Dermis microvascular lymphatic vessel endothelial cell (primary cell): Measurements from ENCODE around the gene MEN1. TPM values are rescaled to one million over a fixed set of nuclear protein-coding genes. Genes with fewer than 3 reads are reported as not detected.
"Not testable (repeated sequence)": the region's sequence is repeated elsewhere in the genome, so short reads cannot be mapped to it uniquely, and the experiment has no call there.

ENCODE experiments used
- DNase-seq, 2 donors: peaks; one replicate each; pipeline versions ENCODE4 v3.0.0 to v3.0.0-alpha.2; 2010; ENCODE audit warnings: low read depth in 2 of 2
- total RNA-seq: library from RNA; depleted of rRNA; stranded (reverse); fragments of >200 nt; gene quantifications from 2 replicates; pipeline ENCODE4 v1.2.1, GENCODE V29; 2014

The MEN1 gene
- total RNA-seq, 1 donor from 2014 or later: 10.8 TPM

DNA sequence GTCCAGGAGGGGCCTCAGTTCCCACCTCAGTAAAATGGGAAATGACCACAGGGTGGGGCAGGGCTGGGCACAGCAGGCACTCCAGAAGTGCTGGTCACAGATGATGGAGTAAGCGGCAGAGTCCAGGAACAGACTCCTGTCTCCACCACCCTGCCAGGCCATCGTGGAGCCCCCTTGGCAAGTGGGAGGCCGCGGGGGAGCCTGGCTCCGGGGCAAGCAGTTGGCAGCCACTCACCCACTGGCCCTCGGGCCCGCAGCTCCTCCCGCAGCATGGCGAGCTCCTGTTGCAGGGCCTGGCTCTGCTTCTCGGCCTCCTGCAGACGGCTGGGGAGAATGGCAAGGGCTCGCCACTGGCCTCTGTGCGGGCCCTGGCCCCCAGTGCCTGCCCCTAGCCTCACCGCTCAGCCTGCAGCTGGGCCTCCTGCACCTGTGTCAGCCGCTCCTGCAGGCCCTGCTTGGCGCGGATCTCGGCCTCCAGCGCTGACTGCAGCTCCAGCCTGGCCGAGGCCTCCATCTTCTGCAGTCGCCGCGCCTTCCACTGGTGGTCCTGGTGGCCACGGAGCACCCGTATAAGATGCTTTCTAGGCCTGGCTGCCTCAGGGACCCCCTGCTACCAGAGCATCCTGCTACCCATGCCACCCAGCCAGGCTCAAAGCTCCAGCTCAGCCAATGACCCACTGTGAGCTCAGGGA, 23.8 kb upstream of the MEN1 start:
- DNase-seq: no peak

GRCh38 chr11:64833509-64833908, 23.2 kb upstream of the MEN1 start:
- no peak for DNase-seq

- DNase-seq: no peak
Observed at GRCh38 chr11:64833198-64833502, 22.8 kb upstream of the MEN1 start.

GRCh38 chr11:64832467-64833197, 22.3 kb upstream of the MEN1 start:
- DNase-seq: no peak

- DNase-seq: no peak
Observed at GRCh38 chr11:64831411-64831891, 21.1 kb upstream of the MEN1 start.

DNA sequence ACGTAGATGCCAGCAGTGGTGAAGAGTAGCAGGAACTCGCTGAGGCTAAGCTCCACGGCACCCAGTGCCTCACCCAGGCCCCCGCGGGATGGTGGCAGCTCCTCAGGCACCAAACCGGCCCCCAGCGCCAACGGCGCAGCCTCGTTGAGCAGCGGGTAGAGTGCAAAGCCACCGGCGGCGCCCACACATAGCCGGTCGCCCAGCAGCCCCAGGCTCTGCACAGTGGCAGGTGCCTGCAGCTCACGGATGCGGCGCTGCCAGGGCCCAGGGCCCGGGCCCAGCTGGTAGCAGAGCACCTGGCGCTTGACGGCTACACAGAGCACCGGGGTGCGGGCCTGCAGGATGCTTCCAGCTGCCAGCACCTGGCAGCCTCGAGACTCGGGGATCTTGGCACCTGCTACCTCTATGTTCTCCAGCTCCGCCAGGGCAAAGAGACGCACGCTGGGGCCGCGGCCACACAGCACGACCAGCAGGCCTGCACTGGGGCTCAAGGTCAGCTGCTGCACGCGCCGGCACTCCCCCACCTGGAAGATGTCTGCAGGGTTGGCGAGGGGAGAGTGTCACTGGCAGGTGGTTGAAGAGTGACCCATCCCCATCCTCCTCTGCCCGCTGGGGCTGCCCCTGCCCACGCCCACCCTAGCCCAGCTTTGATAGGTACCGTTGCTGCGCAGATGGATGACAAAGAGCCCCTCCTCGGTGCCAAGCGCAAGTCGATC, 19.3 kb upstream of the MEN1 start:
- no peak for DNase-seq

- no peak for DNase-seq
Observed at GRCh38 chr11:64827451-64827839, 17.1 kb upstream of the MEN1 start.

GRCh38 chr11:64826578-64827450, 16.5 kb upstream of the MEN1 start:
- no peak for DNase-seq

DNA sequence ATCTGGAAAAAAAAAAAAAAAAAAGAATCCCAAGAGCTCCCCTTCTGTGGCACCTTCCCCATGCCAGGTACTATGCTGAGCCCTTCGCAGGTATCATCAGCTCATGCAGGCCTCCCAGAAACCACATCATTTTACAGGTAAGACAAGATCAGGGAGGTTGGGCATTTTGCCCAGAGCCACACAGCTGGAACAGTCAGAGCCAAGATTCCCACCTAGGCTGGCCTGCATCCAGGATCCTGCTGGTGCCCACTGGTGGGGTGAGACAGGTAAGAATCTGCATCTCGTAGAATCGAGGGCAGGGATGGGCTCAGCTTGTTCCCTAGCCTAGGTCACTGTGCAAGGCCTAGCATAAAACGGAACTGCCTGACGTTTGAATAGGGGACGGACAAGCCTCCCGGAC, 15.7 kb upstream of the MEN1 start:
- DNase-seq: no peak

- DNase-seq: no peak
Observed at GRCh38 chr11:64823568-64824119, 13.3 kb upstream of the MEN1 start.

DNA sequence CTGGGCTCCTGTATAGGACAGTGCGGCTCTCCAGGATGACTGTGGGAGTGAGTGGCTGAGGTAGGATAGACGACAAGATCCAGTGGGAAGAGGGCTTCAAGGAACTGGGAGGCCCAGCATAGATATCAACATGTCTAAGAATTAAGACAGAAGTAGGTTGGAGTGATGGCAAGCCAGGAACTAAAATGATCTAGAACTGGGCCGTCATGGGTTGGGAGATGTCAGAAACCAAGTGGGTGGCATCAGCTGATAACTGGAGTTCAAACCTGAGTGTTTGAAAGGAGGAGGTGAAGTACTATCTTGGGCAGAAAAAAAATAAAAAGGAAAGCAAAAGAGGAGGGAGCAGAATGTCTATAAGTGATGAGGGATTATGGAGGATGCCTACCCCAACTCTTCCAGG, 7.1 kb upstream of the MEN1 start:
- DNase-seq: no peak

DNA sequence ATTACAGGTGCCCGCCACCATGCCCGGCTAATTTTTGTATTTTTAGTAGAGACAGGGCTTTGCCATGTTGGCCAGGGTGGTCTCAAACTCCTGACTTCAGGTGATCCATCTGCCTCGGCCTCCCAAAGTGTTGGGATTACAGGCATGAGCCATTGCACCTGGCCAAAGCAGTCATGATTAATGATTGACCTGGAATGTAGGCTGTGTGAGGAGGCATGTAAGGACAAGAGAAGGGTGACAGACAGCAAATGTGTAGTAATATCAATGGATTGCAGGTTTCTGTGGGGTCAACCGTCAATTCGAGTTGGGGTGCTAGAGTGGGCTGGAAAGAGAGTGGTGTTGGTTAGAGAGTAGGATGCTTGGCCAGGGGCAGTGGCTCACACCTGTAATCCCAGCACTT, 5.1 kb upstream of the MEN1 start:
- not testable (repeated sequence) for DNase-seq

GRCh38 chr11:64814712-64815187, 4.4 kb upstream of the MEN1 start:
- DNase-seq: no peak

DNA sequence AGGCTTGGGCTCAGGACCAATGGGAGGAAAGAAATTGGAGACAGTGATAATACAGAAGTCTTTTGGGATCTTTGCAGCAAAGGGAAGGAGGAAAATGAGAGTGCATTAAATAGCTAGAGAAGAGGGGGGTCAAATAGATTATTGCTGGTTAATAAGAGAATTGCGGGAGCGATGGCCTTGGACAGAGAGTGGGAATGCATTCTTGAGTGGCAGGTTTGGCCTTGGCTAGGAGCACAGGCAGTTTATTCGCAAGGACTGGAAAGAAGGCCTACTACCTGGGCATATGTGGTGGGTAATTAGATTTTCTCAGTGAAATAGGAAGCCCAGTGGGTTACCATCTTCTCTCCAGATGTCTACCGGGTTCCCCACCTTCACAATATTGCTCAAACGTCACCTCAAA, 3.5 kb upstream of the MEN1 start:
- no peak for DNase-seq

GRCh38 chr11:64810891-64811272, 531 bp upstream of the MEN1 start:
- no peak for DNase-seq

DNA sequence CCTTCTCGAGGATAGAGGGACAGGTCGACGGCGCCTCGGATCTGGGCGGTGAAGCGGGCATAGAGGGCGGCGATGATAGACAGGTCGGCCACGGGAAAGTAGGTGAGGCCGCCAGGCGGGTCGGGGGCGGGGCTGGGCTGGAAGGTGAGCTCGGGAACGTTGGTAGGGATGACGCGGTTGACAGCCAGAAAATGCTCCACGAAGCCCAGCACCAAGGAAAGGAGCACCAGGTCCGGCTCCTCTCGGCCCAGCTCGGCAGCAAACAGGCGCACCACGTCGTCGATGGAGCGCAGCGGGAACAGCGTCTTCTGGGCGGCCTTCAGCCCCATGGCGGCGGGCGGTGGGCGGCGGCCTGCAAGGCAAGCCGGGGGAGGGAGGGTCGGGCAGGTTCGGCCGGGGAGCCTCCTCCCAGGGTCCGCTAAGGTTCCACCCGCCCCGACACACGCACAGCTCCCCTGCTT, 540 bp downstream of the MEN1 start:
- peak in 1 of 2 donors; percentile 20 for DNase-seq

- no peak for DNase-seq
Observed at GRCh38 chr11:64805481-64805880, 4.9 kb downstream of the MEN1 start.

DNA sequence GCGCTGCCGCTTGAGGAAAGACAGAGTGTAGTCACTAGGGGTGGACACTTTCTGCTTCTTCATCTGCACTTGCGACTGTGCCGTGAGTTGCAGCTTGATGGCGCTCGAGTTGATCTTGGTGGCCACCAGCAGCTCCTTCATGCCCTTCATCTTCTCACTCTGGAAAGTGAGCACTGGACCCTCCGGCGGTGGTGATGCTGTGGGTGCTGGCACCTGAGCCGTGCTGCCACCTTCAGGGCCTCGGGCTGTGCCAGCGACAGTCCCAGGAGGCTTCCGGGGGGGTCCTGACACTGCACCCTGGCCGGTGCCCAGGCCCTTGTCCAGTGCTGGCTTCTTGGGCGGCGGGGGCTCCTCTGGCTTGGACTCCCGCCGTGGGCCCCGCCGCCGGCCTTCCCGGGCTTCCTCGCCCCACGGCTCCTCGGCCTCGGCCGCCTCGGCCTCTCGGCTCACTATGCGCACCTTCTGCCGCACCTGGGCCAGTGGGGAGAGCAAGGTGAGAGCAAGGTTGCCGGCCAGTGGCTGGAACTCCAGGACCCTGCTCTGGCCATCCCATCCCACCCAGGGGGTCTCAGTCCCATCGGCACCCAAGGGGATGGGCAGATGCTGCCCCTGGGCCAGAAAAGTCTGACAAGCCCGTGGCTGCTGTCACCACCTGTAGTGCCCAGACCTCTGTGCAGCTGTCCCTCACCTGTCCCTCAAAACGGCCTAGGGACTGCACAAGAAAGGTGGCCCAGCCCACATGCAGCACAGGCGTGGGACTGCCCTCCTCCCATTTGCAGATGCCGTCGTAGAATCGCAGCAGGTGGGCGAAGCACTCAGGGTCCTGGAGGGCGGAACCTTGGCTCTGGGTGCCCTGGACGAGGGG, 5.8 kb downstream of the MEN1 start:
- DNase-seq: no peak

- no peak for DNase-seq
Observed at GRCh38 chr11:64803846-64804345, 6.5 kb downstream of the MEN1 start.
